Thyroid gland (tissue), 4 donors: ENCODE results near the gene PPP1R15B.

Experiments
- CTCF ChIP-seq, 6 experiments: fragments of 200-600 bp in 3 of 6; fragments of 450-650 bp in 3 of 6; sonication (generic) in 3 of 6; IDR thresholded peaks; one replicate each; pipeline ENCODE4 v1.5.1; 2016 to 2019; ENCODE audit warnings: antibody characterized with exemption in 6 of 6, mild to moderate bottlenecking in 2 of 6, inconsistent platforms in 1 of 6, moderate library complexity in 1 of 6
- POLR2A ChIP-seq, 2 donors: fragments of 450-650 bp; IDR thresholded peaks; one replicate each; pipeline ENCODE4 v1.6.1; 2017; ENCODE audit warnings: antibody characterized with exemption in 2 of 2, mild to moderate bottlenecking in 2 of 2, moderate library complexity in 1 of 2

- TF ChIP-seq POLR2A (IDR thresholded peaks at IDR 0.05): no peak
- TF ChIP-seq CTCF (IDR thresholded peaks at IDR 0.05): no peak
Observed at GRCh38 chr1:204361341-204361771, 50.3 kb downstream of the PPP1R15B start.
